H9 (cell line): ENCODE measurements around the gene CAMK1G. TPM values are rescaled to one million over a fixed set of nuclear protein-coding genes. Genes with fewer than 3 reads are reported as not detected.

Experiments
- DNase-seq: peaks from one replicate; pipeline ENCODE4 v3.0.0-alpha.2; 2017
- H2AFZ ChIP-seq: one replicate; pipeline ENCODE4 v1.6.1; 2013; ENCODE audit warnings: mild to moderate bottlenecking, low read length, control low read depth, moderate library complexity
- H2AK5ac ChIP-seq: 2 replicates; pipeline ENCODE4 v1.6.1; 2013; ENCODE audit warnings: low read length, control low read depth, mixed read lengths; ENCODE audit not compliant: insufficient read length
- H2BK120ac ChIP-seq: one replicate; pipeline ENCODE4 v1.6.1; 2013; ENCODE audit warnings: low read depth, mild to moderate bottlenecking, low read length, control low read depth, inconsistent platforms; ENCODE audit not compliant: poor library complexity, severe bottlenecking
- H2BK12ac ChIP-seq: 2 replicates; pipeline ENCODE4 v1.6.1; 2013; ENCODE audit warnings: low read length, control low read depth, mixed read lengths, low read depth; ENCODE audit not compliant: insufficient read length
- H2BK15ac ChIP-seq: 2 replicates; pipeline ENCODE4 v1.6.1; 2013; ENCODE audit warnings: low read depth, low read length, control low read depth
- H2BK20ac ChIP-seq: one replicate; pipeline ENCODE4 v1.6.1; 2013; ENCODE audit warnings: low read depth, mild to moderate bottlenecking, low read length, control low read depth, inconsistent platforms; ENCODE audit not compliant: poor library complexity, severe bottlenecking
- H2BK5ac ChIP-seq: 2 replicates; pipeline ENCODE4 v1.6.1; 2013; ENCODE audit warnings: low read length, control low read depth, mixed read lengths; ENCODE audit not compliant: insufficient read length
- H3K14ac ChIP-seq: 2 replicates; pipeline ENCODE4 v1.6.1; 2013; ENCODE audit warnings: low read length, control low read depth; ENCODE audit not compliant: insufficient read depth
- H3K18ac ChIP-seq: 2 replicates; pipeline ENCODE4 v1.6.1; 2013; ENCODE audit warnings: low read depth, mild to moderate bottlenecking, mixed read lengths, low read length, control low read depth; ENCODE audit not compliant: insufficient read length
- H3K23ac ChIP-seq: 2 replicates; pipeline ENCODE4 v1.6.1; 2013; ENCODE audit warnings: low read length, control low read depth, mixed read lengths, low read depth; ENCODE audit not compliant: insufficient read length
- H3K23me2 ChIP-seq: 2 replicates; pipeline ENCODE4 v1.6.1; 2013; ENCODE audit warnings: low read depth, mild to moderate bottlenecking, mixed read lengths, low read length, control low read depth; ENCODE audit not compliant: insufficient read length, poor library complexity, severe bottlenecking
- H3K27ac ChIP-seq: 2 replicates; pipeline ENCODE4 v1.5.1; 2013; ENCODE audit warnings: low read length, control low read depth, mixed read lengths, low read depth; ENCODE audit not compliant: insufficient read length
- H3K27me3 ChIP-seq: 2 replicates; pipeline ENCODE4 v1.6.1; 2013; ENCODE audit warnings: low read length, control low read depth, inconsistent platforms; ENCODE audit not compliant: insufficient read depth
- H3K4ac ChIP-seq: 2 replicates; pipeline ENCODE4 v1.6.1; 2013; ENCODE audit warnings: low read depth, mild to moderate bottlenecking, control low read depth, inconsistent platforms, low read length, moderate library complexity
- H3K4me1 ChIP-seq: 2 replicates; pipeline ENCODE4 v1.6.1; 2013; ENCODE audit warnings: low read length, control low read depth, inconsistent platforms; ENCODE audit not compliant: insufficient read depth
- H3K4me2 ChIP-seq: 2 replicates; pipeline ENCODE4 v1.6.1; 2013; ENCODE audit warnings: low read length, control low read depth, mixed read lengths; ENCODE audit not compliant: insufficient read length, insufficient read depth
- H3K56ac ChIP-seq: 2 replicates; pipeline ENCODE4 v1.6.1; 2013; ENCODE audit warnings: low read depth, mild to moderate bottlenecking, mixed read lengths, low read length, control low read depth; ENCODE audit not compliant: insufficient read length
- H3K79me1 ChIP-seq: 2 replicates; pipeline ENCODE4 v1.6.1; 2013; ENCODE audit warnings: low read depth, mild to moderate bottlenecking, moderate library complexity, low read length, control low read depth, inconsistent platforms; ENCODE audit not compliant: insufficient read depth, poor library complexity, severe bottlenecking
- H3K79me2 ChIP-seq: 2 replicates; pipeline ENCODE4 v1.6.1; 2013; ENCODE audit warnings: low read length, control low read depth, inconsistent platforms; ENCODE audit not compliant: insufficient read depth
- H3K9ac ChIP-seq: 2 replicates; pipeline ENCODE4 v1.6.1; 2013; ENCODE audit warnings: low read length, control low read depth, mixed read lengths; ENCODE audit not compliant: insufficient read length; ENCODE audit errors: extremely low read depth
- H3K9me3 ChIP-seq: one replicate; pipeline ENCODE4 v1.6.1; 2013; ENCODE audit warnings: low read depth, low read length, inconsistent platforms; ENCODE audit not compliant: control insufficient read depth
- H3T11ph ChIP-seq: one replicate; pipeline ENCODE4 v1.6.1; 2013; ENCODE audit warnings: mild to moderate bottlenecking, low read length, control low read depth, inconsistent platforms
- H4K20me1 ChIP-seq: one replicate; pipeline ENCODE4 v1.6.1; 2013; ENCODE audit not compliant: control insufficient read depth, insufficient read length, insufficient read depth
- H4K5ac ChIP-seq: 2 replicates; pipeline ENCODE4 v1.6.1; 2013; ENCODE audit warnings: low read depth, mild to moderate bottlenecking, mixed read lengths, low read length, control low read depth; ENCODE audit not compliant: insufficient read length
- H4K8ac ChIP-seq: replicated peaks from 2 replicates; pipeline ENCODE4 v1.6.1; 2013; ENCODE audit warnings: low read length, control low read depth, mixed read lengths, low read depth; ENCODE audit not compliant: insufficient read length
- H4K91ac ChIP-seq: 2 replicates; pipeline ENCODE4 v1.6.1; 2013; ENCODE audit warnings: low read depth, mild to moderate bottlenecking, moderate library complexity, mixed read lengths, low read length, control low read depth; ENCODE audit not compliant: insufficient read length
- H3K27ac Mint-ChIP-seq, 3 experiments: 2 replicates in 2 of 3; 3 replicates in 1 of 3; pipeline ENCODE4 v1.8.0; 2020 to 2021; ENCODE audit warnings: mixed read lengths in 3 of 3, mild to moderate bottlenecking in 1 of 3, moderate library complexity in 1 of 3
- H3K27me3 Mint-ChIP-seq: 2 replicates; pipeline ENCODE4 v1.8.0; 2021; ENCODE audit warnings: low read depth, mild to moderate bottlenecking, moderate library complexity, mixed read lengths
- H3K36me3 Mint-ChIP-seq, 3 experiments: 2 replicates in 2 of 3; 3 replicates in 1 of 3; pipeline ENCODE4 v1.8.0; 2020 to 2021; ENCODE audit warnings: low read depth in 3 of 3, mixed read lengths in 3 of 3; ENCODE audit not compliant: insufficient read depth in 1 of 3
- H3K4me1 Mint-ChIP-seq, 2 experiments: 2 replicates each; pipeline ENCODE4 v1.8.0; 2020; ENCODE audit warnings: mixed read lengths in 2 of 2
- H3K4me3 Mint-ChIP-seq, 2 experiments: 2 replicates in 1 of 2; 3 replicates in 1 of 2; pipeline ENCODE4 v1.8.0; 2020 to 2021; ENCODE audit warnings: mild to moderate bottlenecking in 2 of 2, mixed read lengths in 2 of 2, moderate library complexity in 1 of 2
- H3K9me3 Mint-ChIP-seq, 2 experiments: 2 replicates in 1 of 2; 3 replicates in 1 of 2; pipeline ENCODE4 v1.8.0; 2020; ENCODE audit warnings: mild to moderate bottlenecking in 2 of 2, mixed read lengths in 2 of 2, moderate library complexity in 1 of 2
- CTCF ChIP-seq: fragments of 200-600 bp; sonication (generic); conservative IDR thresholded peaks from 3 replicates; pipeline ENCODE4 v1.8.0; 2021; ENCODE audit warnings: antibody characterized with exemption, mild to moderate bottlenecking
- total RNA-seq: library from RNA; stranded (reverse); gene quantifications from 2 replicates; pipeline ENCODE4 v1.2.1, GENCODE V29; 2021

Gene CAMK1G
- total RNA-seq, 1 experiment from 2014 or later: 0.28 TPM

- H4K5ac ChIP-seq: no peak overlapping the region
- no peaks in the 10 kb centered on the region for H3K9me3 Mint-ChIP-seq
- H3K18ac ChIP-seq: no peak overlapping the region
- no peak overlapping the region for H2AK5ac ChIP-seq
- no peak overlapping the region for H2BK15ac ChIP-seq
- H2BK5ac ChIP-seq: no peak overlapping the region
- H3K4me1 Mint-ChIP-seq: peaks cover 27 to 30% of the 10 kb centered on the region in 2 experiments
- H3K56ac ChIP-seq: no peak overlapping the region
- no peaks in the 10 kb centered on the region for H3K36me3 Mint-ChIP-seq
- H3K27me3 ChIP-seq: no peaks in the 10 kb centered on the region
- no peak overlapping the region for H3K23ac ChIP-seq
- H2BK20ac ChIP-seq: no peak overlapping the region
- H3K27me3 Mint-ChIP-seq: peaks cover 1% of the 10 kb centered on the region; the same call in 1 of the 2 replicates
- no peak for DNase-seq
- H3K14ac ChIP-seq: no peak overlapping the region
- no peak overlapping the region for H3K4me3 Mint-ChIP-seq
- H4K91ac ChIP-seq: no peak overlapping the region
- no peak for TF ChIP-seq CTCF
- no peak overlapping the region for H2AFZ ChIP-seq
- peaks cover 8% of the 10 kb centered on the region; the same call in 1 of the 2 replicates for H3K4me1 ChIP-seq
- H3K27ac ChIP-seq: no peak overlapping the region
- no peak overlapping the region for H3K4ac ChIP-seq
- no peaks in the 10 kb centered on the region for H3K9me3 ChIP-seq
- no peaks in the 10 kb centered on the region for H3K79me1 ChIP-seq
- H4K8ac ChIP-seq: no peak overlapping the region
- H3T11ph ChIP-seq: no peak overlapping the region
- no peak overlapping the region for H3K4me2 ChIP-seq
- no peaks in the 10 kb centered on the region for H3K79me2 ChIP-seq
- H3K27ac Mint-ChIP-seq: no peak overlapping the region
- H3K23me2 ChIP-seq: no peaks in the 10 kb centered on the region
- no peak overlapping the region for H2BK12ac ChIP-seq
- H2BK120ac ChIP-seq: no peak overlapping the region
- no peaks in the 10 kb centered on the region for H4K20me1 ChIP-seq
- no peak overlapping the region for H3K9ac ChIP-seq
Measured at GRCh38 chr1:209557221-209557620, 26.3 kb upstream of the CAMK1G start.
